COR-L47 (cell line): Measurements from ENCODE around the gene BEAN1.

Experiments
- DNase-seq: peaks from one replicate; lab custom pipeline; 2025; lab: John Stamatoyannopoulos, UW

Gene BEAN1

DNA sequence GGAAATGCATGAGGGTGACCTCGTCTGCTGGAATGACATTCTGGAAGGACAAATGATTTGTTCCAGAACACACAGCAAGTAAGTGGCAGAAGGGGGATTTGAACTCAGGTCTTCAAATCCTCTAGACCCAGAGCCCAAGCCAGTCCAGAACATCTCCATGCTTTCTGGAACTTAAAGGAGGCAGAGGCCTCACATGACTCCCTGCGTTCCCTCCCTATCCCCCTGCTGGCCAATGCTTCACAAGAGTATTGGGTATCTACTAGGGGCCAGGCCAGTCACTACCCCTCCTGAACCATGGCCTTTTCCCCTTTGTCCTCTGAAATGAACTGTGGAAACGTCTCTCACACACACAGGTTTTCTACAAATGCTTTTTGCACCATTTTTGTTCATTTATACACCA is 7.6 kb upstream of the BEAN1 start:
- no peak for DNase-seq

DNA sequence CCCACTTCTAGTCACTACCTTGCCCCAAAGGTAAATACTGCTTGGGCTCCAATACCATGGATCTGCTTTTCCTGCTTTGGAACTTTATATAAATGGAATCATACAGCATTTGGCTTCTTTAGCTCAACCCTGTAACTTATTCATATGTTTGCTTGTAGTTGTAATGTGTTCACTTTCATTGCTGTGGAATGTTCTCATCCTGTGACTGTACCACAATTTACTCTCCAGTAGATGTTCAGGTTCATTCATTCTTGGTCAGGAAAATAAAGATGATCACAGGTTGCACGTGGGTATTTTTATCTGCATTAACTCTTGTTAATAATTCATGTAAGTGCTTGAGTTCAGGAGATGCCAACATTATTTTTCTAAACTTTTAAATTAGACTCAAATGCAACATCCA is 6.7 kb upstream of the BEAN1 start:
- DNase-seq = no peak

DNA sequence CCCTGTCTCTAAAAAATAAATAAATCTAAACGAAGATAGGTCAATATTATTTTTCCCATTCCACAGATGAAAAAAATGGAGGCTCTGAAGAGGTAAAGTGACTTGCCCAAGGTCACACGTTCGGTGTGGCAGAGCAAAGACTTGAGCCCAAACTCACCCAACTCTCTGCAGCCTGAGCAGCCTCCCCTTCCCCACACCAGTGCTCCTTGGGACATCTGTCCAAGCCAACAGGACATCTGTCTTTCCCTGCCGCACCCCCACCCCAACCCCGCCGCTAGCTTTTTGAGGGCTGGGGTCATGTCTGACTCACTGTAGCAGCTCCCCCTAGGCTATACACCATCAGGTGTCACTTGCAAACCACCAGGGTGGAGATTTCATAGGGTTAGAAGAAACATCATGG is 5.2 kb upstream of the BEAN1 start:
- DNase-seq = no peak

DNA sequence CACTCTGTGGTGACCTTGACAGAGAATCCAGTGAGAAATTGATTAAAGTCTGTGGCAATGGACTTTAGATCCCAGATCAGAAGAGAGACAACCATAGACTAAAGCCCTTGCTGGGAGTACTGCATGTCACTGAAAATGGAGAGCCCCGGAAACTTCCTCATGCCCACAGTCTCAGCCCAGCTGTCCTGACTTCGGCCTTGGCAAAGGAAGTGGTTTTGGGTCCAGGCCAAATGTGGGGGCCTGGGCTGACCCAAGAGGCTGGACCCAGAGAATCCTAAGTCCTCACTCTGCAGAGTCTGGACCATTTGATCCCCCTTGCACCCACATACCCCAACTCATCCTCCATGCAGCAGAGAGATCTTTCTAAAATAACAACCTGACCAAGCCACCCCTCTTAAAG is 4.7 kb upstream of the BEAN1 start:
- DNase-seq = no peak

DNA sequence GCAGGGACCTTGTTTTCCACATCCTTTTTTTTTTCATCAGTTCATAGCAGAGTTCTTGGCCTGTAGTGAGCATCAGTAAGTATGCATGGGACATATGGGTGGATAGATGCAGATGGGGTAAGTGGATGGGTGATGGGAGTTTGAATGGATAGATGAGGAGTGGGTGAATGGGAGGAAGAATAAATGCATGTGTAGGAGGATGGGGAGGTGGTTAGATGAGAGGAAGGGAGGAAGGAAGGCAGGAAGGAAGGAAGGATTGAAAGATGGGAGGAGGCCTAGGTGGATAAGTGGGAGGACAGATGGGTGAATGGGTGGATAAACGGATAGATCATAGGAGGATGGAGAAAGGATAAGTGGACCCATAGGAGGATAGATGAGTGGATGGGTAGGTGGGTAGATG is 3.9 kb upstream of the BEAN1 start:
- DNase-seq = no peak

DNA sequence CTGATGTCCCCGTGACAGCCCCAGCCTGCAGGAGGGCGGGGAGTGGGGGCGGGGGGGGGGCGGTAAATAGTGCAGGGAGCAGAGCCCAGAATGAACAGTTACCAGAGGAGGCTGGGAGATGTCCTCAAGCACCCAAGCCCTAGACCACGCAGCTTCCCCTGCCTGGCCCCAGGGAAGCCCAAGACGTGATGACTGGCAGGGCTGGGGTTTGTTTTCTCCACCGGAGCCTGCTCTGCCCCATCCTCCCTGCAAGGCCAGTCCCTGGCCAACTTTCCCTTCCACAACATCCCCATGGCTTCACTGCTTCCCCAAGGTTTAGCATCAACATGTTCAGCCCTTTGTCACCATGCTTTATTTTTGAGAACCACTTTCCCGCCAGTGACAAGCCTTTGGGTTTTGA is 1.4 kb upstream of the BEAN1 start:
- no peak for DNase-seq

DNA sequence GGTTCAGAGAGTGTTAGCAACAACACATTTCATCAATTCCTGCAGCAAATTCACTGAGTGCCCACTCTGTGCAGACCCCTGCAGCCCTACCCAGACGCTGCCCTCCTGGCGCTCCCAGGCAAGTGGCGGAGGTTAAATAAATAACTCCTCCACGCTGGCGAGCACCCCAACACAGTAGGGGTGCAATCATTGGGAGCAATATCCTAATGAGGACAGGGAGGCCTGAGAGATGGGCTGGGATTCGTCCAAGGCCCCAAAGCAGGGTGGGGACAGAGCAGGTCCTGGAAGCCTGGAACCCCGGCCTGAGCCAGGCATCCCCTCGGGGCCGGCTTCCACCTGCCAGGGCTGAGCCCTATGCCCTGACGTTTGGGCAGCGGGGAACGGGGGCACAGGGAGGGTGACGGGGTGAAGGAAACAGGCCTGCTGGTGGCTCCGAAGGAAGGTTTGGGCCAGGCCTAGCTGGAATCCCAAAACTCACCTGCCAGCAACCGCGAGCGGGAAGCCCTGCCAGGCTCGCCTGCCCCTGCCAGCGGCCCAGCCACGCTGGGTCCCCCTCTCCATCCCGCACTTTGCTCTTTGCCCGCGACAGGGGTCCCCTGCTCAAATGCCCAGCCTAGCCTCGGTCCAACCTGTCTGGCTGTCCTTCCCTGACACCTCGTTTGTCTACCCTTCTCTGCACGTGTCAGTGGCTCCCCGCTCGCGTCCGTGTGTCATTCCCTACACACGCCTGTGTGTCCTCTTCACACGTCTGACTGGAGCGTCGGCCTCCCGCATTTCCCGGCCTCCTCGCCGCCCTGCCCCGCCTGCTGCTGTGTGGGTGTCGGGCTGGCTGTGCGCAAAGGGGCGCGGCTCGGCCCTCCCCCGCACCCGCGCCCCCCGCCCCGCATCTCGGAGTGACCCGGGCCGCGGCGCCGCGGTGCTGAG is 721 bp upstream of the BEAN1 start:
- no peak for DNase-seq

DNA sequence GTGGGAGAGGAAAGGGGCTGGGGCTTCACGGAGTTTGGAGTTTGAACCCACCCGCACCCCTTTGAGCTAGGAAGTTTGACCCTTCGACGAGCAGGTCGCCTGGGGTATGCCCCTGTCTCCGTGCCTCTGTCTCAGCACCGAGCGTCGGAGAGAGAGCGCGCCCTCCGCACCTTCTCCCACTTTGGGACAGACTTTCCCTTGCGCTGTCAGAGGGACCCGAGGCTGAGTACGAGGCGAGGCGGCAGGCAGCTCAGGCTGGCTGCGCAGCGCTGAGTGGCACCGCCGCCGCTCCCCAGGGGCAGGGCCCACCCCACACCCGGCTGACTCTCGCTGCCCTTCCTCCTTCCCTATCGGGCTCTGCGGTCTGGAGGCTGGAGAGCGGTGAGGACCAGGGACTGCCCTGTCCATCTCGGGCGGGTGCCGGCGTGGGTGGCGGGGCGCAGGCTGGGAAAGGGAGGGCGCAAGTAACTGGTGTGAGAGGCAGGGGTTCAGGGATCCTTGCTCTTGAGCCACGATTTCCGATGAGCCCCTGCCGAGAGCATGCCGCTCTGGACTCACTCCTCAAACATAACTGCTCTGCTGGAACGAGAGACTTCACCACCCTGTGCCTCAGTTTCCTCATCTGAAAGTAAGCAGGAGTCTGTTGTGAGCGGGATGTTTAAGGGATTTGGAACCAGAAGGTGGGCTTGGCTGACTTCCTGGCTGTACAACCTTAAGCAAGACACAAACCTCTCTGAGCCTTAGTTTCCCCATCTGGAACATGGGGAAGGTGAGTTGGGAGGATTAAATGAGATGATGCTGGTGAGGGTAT is 981 bp downstream of the BEAN1 start:
- no peak for DNase-seq

DNA sequence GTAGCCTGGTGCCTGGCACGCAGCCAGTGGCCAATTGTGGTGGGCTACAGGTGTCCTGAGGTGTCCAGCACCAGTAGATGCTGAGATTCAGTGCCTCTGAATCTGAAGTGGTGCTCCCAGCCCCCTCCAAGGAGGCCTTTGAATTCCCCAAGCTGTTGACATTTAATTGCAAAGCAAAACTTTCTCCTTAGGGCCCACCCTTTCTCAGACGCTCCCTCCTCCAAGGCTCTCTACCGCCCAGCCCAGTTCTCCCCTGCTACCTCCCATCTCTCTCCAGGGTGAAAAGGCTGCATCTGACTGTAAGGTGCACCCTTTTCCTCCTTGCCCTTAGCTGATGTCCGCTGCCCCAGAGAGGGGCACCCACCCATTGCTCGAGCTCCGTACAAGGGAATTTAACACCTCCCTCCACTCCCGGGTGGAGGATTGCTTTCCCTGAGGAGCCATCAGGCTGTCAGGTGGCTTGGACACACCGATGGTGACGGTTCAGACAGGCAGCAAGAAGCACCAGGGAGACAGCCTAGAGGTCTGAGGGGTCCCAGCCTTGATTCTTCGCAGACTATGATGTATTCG is 1.7 kb downstream of the BEAN1 start:
- DNase-seq = no peak

DNA sequence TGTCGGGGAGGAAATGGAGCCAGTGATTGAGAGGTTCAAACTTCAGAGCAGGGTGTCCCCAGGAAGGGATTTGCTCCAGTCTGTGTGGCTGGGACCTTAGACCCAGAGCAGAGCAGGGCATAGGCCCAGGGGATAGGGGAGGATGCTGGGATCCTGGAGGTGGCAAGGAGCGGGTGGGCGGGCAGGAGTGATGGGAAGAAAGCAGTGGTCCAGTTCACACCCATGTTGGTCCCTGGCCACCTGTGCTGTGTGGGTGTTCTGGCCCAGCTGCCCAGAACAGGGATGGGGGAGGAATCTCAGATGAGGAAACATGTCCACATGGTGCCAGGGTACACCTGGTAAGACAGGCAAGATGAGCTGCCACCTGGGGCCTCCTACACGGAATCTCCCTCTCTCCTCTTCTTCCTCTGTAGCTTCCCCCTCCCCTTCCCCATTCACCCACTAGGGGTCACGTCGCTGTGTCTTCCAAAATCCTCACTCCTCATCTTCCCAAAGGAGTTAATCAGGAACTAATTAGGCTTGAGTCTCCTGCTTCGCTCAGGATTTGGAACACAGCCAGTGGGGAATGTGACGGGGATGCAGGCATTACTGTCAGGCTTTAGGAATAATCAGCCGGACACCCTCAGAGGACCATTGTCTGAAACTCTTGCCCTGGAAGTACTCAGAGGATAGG is 2.3 kb downstream of the BEAN1 start:
- DNase-seq = no peak

DNA sequence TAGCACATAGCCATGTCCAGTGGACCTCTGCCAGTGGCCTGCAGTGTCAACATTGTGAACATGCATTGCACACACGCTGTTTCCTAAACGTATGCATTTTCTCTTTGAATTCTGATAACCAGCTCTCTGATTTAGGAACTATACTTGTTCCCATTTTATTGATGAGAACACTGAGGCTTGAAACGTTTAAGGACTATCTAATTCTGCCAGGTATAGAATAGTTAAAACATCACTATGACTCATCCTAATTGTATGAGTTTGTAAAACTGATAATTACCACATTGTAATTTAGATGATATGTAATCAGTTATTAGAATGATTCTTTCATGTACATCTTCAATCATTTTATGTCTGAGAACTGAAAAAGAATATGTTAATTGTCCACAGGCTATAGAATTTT is 3.1 kb downstream of the BEAN1 start:
- DNase-seq = no peak

DNA sequence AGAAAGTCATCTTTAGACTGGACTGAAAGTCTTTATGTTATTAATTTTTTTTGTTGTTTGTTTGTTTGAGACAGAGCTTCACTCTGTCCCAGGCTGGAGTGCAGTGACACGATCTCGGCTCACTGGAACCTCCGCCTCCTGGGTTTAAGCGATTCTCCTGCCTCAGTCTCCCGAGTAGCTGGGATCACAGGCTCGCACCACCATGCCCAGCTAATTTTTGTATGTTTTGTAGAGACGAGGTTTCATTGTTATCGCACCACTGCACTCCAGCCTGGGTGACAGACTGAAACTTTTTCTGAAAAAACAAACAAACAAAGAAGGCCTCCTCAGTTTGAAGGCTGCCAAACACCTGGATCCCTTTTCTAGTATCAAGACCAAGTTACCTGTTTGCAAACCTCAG is 4.7 kb downstream of the BEAN1 start:
- no peak for DNase-seq

DNA sequence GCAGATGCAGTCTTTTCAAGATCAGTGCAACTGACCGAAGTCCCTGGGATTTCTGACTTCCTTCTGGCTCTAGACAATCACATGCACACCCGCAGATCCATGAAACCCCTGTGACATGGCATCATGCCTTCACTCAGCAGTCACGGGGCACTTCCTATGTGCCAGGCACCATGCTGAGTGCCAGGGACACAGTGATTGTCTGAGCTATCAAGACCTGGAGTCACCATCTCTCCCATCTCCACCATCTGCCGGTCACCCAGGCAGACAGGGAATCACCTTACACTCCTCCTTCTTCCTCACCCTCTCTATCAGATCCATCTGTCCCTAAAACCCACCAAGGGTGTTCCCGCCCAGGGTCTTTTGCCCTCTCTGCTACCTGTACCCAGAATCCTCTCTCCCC is 5.3 kb downstream of the BEAN1 start:
- no peak for DNase-seq

DNA sequence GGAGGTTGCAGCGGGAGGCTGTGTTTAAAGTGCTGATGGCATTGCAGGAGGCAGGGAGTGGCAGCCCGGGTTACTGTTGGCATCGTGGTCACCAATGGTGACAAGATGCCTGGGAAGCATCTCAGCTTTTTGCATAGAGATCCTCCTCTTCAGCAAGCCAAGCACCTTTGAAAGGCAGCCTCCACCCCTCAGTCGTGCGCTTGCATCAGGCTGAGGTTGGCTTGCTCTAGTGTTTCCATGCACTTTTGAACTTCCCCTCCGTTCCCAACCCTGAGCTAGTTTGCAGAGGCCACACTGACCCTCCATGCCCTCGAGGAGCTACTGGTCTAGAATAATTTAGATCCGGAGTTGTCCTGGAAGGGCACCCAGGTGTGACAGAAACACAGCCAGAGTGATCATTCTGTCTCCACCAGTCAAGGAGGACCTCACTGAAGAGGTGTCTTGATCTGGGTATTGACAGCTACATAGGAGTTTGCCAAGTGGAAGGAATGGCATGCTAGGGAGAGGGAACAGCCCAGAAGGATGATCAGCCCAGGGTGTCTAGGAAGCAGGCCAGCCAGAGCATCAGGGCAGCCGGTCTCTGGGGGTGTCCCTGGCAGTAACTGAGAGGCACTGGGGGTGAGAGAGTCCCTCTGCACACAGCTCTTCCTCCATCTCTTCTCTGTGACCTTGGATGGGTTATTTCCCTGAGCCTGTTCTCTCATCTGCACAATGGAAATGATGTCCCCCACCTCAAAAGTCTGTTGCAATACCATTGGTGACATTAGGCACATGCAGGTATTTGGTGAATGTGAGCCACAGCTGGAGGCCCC is 7.7 kb downstream of the BEAN1 start:
- DNase-seq = no peak

DNA sequence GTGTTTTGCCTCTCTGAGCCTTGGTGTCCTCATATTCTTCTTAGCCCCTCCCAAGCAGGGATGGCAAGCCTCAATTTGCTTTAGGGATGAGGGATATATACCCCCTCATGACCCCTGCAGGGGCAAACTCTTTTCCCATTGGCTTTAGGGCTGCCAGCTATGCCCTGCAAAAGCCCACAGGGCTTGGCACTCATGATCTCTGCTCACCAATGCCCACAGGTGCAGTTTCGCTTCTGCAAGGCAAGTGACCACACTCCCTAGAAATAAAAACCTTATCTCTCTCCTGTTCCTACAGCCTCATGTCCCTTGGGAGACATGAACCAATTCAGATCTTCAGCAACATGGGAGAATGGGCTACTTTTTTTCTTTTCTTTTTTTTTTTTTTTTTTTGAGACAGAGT is 8.8 kb downstream of the BEAN1 start:
- no peak for DNase-seq

DNA sequence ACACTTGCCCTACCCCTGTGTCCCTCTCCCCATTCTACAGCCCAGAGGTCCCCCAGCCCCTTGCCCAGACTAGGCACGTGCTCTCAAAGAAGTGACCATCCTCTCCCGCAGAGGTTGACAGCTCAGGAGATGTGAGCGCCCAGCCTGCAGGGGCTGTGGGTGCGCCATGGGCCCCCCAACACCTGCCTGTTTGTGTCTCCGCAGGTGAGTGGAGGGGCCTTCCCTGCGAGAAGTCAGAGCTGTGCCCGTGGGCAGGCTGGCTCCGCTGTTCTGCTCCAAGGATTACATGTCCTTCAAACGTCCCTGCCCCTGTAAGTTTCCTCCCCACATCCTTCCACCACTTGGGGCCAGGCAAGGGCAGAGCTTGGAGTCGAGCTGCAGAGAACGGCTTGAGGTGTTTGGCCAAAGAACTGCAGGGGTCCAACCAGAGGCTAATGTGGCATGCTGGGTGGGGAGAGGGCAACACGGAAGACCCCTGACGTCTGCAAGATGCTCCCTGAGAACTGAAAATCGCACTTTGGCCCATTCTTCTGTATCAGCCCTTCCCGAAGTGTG is 10.4 kb downstream of the BEAN1 start:
- DNase-seq = no peak

DNA sequence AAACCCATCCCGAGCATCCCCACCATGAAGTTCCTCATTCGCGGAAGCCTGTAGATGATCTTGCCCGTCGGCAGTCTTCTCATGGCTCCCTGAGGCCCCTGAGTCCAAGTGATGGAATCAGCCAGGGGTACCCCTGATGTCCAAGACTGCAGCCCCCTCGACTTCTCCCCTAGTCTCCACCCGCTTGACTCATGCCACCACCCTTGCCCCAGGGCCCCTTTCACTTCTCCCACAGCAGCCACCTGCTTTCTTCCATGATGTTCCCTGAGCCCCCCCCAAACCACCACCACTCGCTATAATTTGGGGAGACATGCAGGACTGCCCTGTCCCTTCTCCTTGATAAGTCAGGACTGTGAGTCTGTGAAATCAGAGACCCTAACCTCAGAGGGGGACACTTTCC is 11.4 kb downstream of the BEAN1 start:
- DNase-seq = no peak

DNA sequence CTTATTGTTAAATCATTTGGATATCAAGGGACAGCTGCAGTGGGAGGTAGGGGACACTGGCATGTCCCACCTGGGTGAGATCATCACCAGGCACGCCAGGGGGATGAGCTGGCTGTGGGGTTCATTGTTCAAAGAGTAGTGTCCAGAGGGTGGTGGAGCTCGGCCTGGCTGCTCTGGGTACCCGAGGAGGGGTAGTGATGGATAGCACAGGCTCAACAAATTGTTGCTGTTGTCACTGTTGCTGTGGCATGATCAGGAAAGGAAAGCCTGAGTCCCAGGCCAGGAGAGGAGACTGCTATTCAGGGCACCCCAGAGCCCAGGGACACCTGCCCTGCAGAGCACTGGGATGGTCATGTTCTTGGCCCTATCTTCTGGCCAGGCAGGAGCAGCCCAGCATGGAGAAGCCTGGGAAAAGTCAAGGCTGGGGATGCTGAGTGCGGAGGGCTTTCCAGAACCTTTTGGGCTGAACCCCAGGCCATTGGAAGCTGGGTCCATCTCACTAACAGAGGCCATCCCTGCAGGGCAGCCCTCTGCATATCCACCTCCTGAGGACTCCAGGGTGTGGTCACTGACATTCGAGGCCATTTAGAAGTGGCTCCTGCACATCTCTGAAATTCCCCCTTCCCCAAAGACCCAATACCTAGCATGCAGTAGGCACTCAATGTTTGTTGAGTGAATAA is 12.1 kb downstream of the BEAN1 start:
- DNase-seq = no peak

DNA sequence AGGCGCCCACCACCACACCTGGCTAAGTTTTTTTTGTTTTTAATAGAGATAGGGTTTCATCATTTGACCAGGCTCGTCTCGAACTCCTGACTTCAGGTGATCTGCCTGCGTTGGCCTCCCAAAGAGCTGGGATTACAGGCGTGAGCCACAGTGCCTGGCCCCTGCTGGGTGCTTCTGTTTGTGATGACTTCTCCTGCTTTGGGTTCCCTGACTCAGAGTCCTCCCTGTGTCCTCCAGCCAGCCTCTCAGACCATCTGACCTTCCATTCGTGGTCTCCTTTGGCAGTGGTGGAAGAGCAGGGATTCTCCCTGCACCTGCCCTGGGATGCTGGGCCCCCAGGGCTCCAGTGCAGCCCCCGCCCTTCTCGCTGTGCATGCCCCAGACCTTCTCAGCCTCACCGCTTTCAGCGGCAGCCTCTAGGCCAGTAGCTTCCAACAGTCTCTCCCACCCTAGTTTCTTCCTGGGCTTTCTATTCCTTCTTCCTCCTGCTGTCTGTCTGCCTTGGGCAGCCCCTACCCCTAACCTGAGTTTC is 13.2 kb downstream of the BEAN1 start:
- no peak for DNase-seq

DNA sequence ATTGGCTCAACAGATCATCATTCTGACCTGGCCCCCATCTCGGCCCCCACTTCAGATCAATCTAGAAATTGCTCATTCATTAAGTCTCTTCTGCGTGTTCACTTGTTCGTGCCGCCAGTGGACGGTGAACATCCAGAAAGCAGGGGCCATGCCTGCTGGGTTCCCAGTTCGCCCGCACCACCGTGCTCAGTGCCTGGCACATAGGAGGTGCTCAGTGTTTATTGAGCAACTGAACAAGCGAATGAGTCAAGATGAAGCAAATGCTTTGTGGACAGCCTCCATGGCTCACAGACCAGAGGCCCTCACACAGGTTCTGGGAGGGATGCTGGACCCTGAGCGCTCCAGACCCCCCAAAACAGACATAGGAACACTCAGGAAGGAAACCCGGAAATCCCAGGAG is 13.9 kb downstream of the BEAN1 start:
- DNase-seq = no peak
